ENCODE measurements around the gene CAP2.

Gene CAP2

DNA sequence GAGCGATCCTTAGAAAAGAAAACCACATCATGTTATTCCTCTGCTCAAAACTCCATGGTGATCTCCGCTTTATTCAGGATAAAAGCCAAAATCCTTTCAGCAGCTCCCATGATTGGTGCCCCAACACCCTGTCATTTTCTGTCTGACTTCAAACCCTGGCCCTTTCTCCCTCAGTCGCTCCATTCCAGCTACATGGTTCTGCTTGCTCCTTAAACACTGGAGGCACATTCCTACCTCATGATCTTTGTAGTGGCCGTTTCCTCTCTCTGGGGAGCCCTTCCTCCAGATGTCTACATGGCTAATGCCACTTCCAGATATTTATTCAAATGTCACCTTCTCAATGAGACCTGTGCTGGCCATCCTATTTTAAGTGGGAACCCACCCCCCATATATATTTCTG lies 100.8 kb downstream of the CAP2 start:
- TF ChIP-seq, protein P1, sequence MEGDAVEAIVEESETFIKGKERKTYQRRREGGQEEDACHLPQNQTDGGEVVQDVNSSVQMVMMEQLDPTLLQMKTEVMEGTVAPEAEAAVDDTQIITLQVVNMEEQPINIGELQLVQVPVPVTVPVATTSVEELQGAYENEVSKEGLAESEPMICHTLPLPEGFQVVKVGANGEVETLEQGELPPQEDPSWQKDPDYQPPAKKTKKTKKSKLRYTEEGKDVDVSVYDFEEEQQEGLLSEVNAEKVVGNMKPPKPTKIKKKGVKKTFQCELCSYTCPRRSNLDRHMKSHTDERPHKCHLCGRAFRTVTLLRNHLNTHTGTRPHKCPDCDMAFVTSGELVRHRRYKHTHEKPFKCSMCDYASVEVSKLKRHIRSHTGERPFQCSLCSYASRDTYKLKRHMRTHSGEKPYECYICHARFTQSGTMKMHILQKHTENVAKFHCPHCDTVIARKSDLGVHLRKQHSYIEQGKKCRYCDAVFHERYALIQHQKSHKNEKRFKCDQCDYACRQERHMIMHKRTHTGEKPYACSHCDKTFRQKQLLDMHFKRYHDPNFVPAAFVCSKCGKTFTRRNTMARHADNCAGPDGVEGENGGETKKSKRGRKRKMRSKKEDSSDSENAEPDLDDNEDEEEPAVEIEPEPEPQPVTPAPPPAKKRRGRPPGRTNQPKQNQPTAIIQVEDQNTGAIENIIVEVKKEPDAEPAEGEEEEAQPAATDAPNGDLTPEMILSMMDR (IDR thresholded peaks at IDR 0.05; ENCODE audit: control insufficient read depth, extremely low read depth, insufficient read depth) = no peak
- H3K4me3 ChIP-seq (ENCODE audit: low read depth, low read length) = no peak overlapping the region
- no peak for DNase-seq (ENCODE audit: low read depth)

DNA sequence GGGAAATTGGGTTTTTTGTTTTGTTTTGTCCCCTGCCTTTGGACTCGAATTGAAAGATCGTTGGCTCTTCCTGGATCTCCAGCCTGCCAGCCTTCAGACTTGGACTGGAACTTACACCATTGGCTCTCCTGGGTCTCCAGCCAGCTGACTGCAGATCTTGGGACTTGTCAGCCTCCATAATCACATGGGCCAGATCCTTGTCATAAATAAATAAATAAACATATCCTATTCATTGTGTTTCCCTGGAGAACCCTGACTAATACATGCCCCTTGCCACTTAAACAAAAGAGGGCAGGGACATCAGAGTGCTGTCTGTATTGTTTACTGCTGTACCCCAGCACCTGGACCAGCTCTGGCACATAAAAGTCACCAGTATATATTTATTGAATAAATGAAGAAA lies 101.5 kb downstream of the CAP2 start:
- no peak overlapping the region for H3K4me3 ChIP-seq (ENCODE audit: low read depth, low read length)
- TF ChIP-seq, protein P1 (IDR thresholded peaks at IDR 0.05; ENCODE audit: control insufficient read depth, extremely low read depth, insufficient read depth) = no peak
- DNase-seq (ENCODE audit: low read depth) = no peak

DNA sequence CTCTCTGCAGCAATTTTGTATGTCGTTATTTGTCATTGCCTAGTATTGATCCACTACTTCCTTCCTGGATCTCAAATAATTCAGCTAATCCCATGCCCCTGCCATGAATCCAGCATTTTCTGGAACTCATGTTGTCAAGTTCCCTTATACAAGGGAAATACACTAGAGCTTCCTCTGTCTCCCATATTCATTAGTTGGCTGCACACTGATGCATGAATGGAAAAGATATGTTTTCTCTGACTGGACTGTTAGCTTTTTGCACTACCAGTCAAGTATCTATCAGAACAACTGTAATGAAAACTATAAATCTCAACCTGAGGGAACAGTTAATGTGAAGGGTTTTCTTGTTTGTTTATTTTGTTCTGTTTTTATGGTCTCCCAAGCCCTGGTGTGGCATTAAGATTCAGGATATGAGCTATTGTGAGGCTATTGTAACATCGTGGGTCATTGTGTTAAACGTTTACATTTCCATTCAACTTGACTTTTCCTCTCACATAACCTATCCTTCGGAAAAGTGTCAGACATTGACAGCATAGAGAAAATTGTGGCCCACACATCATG lies 104.2 kb downstream of the CAP2 start:
- TF ChIP-seq, protein P1 (IDR thresholded peaks at IDR 0.05; ENCODE audit: control insufficient read depth, extremely low read depth, insufficient read depth) = no peak
- no peak for DNase-seq (ENCODE audit: low read depth)
- H3K4me3 ChIP-seq (ENCODE audit: low read depth, low read length) = no peak overlapping the region

DNA sequence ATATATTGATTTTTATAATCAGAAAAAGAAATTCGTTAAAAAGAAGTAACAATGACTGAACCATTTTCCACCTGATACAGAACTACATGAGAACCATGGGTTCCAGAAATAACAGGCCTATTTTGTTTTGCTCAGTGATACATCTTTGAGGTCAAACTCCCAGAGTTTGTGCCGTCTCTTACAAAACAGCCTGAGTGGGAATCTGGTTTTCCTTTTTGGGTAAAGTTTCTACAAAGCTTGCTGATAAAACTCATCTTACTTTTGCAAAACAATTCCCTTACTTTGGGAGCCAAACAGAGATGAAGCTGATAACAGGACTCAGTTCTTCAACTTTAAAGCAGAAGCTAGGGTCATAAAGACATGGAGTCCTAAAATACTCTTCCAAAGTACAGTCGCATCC lies 108.0 kb downstream of the CAP2 start:
- TF ChIP-seq, protein P1 (IDR thresholded peaks at IDR 0.05; ENCODE audit: control insufficient read depth, extremely low read depth, insufficient read depth) = no peak
- no peak for DNase-seq (ENCODE audit: low read depth)

DNA sequence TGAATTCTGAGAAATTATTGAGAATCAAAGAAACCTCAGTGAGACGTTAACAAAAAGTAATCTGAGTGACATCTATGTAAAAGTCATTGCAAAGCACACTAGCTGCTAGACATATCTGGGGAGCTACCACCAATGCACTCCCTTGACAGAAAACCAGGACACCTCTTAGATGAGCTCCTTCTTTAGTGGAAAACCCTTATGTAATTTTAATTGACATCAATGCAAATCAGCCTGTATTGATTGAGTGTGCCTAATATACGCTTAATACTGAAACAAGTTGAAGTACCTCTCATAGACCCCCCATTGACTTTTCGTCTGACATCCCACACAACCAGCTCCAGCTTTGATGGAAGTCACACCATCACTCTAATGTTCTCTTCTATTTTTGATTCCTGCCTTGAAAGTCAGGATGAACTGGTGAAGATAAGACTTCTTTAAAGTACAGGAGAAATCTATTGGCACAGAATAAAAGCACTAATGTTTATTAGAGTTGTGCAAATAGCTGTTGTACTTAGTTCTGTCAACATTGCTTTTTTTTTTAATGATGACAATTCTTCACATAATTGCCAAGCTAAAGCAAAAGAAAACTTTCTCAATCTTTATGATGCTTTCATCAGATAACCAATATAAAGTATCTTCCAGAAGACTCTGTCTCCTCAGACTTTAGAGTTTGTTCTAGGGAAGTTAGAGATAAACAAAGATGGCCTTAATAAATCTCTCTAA lies 108.7 kb downstream of the CAP2 start:
- no peak overlapping the region for H3K4me3 ChIP-seq (ENCODE audit: low read depth, low read length)
- peak; percentile 81 for DNase-seq (ENCODE audit: low read depth)
- TF ChIP-seq, protein P1 (IDR thresholded peaks at IDR 0.05; ENCODE audit: control insufficient read depth, extremely low read depth, insufficient read depth) = no peak

More for the DNA sequence above, 108.0 kb downstream of the CAP2 start:
- H3K4me3 ChIP-seq (ENCODE audit: low read depth, low read length) = no peak overlapping the region

DNA sequence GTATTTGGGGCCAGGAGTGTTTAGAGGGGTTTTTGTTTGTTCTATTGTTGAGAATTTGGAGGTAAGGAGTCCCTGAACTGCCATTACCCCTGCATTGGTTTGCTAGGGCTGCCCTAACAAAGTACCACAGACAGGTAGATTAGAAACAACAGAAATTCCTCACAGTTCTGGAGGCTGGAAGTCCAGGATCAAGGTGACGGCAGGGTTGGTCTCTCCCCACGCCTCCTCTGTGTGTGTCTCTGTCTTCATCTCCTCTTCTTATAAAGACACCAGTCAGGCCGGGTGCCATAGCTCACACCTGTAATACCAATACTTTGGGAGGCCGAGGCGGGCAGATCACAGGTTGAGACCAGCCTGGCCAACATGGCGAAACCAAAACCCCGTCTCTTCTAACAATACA lies 109.7 kb downstream of the CAP2 start:
- TF ChIP-seq, protein P1 (IDR thresholded peaks at IDR 0.05; ENCODE audit: control insufficient read depth, extremely low read depth, insufficient read depth) = no peak

DNA sequence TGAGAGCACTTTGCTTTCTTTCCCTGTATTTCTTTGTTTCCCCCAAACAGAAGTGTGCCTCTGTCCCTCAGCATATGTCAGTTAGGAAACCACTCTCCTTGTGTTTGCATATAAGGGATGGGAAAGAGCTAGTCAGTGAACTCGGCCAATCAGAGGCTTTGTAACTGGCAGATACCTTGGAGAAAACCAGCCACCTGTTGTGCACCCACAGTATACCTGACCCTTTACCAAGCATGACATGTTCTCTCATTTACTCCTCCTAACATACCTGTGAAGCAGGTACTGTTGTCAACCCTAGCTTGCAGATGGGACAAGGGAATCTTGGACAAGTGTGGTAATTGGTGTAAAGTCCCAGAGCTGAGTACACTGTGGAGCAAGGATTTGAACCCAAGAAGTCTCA lies 110.6 kb downstream of the CAP2 start:
- no peak overlapping the region for H3K4me3 ChIP-seq (ENCODE audit: low read depth, low read length)
- DNase-seq (ENCODE audit: low read depth) = no peak
- TF ChIP-seq, protein P1 (IDR thresholded peaks at IDR 0.05; ENCODE audit: control insufficient read depth, extremely low read depth, insufficient read depth) = no peak

More for the DNA sequence above, 109.7 kb downstream of the CAP2 start:
- no peak for DNase-seq (ENCODE audit: low read depth)
- no peak overlapping the region for H3K4me3 ChIP-seq (ENCODE audit: low read depth, low read length)
